ENCODE measurements around the gene SUPT5H. TPM values are rescaled to one million over a fixed set of nuclear protein-coding genes. Genes with fewer than 3 reads are reported as not detected.

SUPT5H gene
- total and polyA plus RNA-seq, 2 of the 4 experiments (the other 2 are of a cell fraction) = 75.3 to 116 TPM

GRCh38 chr19:39500543-39500942, 55.2 kb downstream of the SUPT5H start:
- peaks cover 45% of the 10 kb centered on the region for H3K27me3 ChIP-seq (ENCODE audit: control insufficient read depth, insufficient read depth, low read length)
- no peak overlapping the region for H2BK5ac ChIP-seq (ENCODE audit: low read depth, low read length, poor library complexity, severe bottlenecking)
- ChIA-PET POLR2A (ENCODE audit: unreplicated experiment) (no interaction called here), CTCF (interaction anchor here (0.6 kb wide), 1 partner anchor 32 kb away, joined by 3 read pairs; the partner anchor contains the start of gene EID2B)
- no peaks in the 10 kb centered on the region for H3K9me3 ChIP-seq (ENCODE audit: control insufficient read depth, insufficient read depth, low read length)
- H3K9me1 ChIP-seq (ENCODE audit: insufficient read depth, low read length) = no peaks in the 10 kb centered on the region; the same call in 1 of the 2 replicates
- dilution Hi-C loops (cut with HindIII; ENCODE audit: low sequenced_read_pairs, unreplicated experiment) = no loop called here
- no peak overlapping the region for H2AK9ac ChIP-seq (replicated peaks; ENCODE audit: low read depth, low read length, poor library complexity)
- no peak overlapping the region for H4K5ac ChIP-seq (ENCODE audit: low read depth, low read length)
- H2AK5ac ChIP-seq (ENCODE audit: low read depth, low read length) = no peak overlapping the region
- in situ Hi-C loops (cut with MboI; ENCODE audit: low sequenced_read_pairs) = no loop called here
- no peaks in the 10 kb centered on the region for H4K20me1 ChIP-seq (ENCODE audit: insufficient read depth, low read length)
- H3K9ac ChIP-seq (ENCODE audit: low read depth, low read length) = no peak overlapping the region
- no peak for TF ChIP-seq CHD1 (IDR thresholded peaks at IDR 0.05; ENCODE audit: low read depth, low read length)
- TF ChIP-seq POLR2A (IDR thresholded peaks at IDR 0.05; ENCODE audit: low read depth, low read length) = no peak
- TF ChIP-seq, protein P1, sequence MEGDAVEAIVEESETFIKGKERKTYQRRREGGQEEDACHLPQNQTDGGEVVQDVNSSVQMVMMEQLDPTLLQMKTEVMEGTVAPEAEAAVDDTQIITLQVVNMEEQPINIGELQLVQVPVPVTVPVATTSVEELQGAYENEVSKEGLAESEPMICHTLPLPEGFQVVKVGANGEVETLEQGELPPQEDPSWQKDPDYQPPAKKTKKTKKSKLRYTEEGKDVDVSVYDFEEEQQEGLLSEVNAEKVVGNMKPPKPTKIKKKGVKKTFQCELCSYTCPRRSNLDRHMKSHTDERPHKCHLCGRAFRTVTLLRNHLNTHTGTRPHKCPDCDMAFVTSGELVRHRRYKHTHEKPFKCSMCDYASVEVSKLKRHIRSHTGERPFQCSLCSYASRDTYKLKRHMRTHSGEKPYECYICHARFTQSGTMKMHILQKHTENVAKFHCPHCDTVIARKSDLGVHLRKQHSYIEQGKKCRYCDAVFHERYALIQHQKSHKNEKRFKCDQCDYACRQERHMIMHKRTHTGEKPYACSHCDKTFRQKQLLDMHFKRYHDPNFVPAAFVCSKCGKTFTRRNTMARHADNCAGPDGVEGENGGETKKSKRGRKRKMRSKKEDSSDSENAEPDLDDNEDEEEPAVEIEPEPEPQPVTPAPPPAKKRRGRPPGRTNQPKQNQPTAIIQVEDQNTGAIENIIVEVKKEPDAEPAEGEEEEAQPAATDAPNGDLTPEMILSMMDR (conservative IDR thresholded peaks at IDR 0.05; ENCODE audit: low read depth, low read length) = no peak
- TF ChIP-seq USF2 (IDR thresholded peaks at IDR 0.05; ENCODE audit: low read depth, low read length) = no peak
- TF ChIP-seq MXI1 (IDR thresholded peaks at IDR 0.05; ENCODE audit: borderline replicate concordance, low read depth, low read length) = no peak
- TF ChIP-seq RAD21 (IDR thresholded peaks at IDR 0.05; ENCODE audit: low read length) = no peak
- no peak for TF ChIP-seq MAFK (IDR thresholded peaks at IDR 0.05; ENCODE audit: low read depth, low read length)
- TF ChIP-seq, protein P2, sequence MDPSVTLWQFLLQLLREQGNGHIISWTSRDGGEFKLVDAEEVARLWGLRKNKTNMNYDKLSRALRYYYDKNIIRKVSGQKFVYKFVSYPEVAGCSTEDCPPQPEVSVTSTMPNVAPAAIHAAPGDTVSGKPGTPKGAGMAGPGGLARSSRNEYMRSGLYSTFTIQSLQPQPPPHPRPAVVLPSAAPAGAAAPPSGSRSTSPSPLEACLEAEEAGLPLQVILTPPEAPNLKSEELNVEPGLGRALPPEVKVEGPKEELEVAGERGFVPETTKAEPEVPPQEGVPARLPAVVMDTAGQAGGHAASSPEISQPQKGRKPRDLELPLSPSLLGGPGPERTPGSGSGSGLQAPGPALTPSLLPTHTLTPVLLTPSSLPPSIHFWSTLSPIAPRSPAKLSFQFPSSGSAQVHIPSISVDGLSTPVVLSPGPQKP (IDR thresholded peaks at IDR 0.05; ENCODE audit: borderline replicate concordance, low read depth, low read length) = no peak
- no peak for TF ChIP-seq FOS (IDR thresholded peaks at IDR 0.05; ENCODE audit: low read depth, low read length)
- TF ChIP-seq RCOR1 (IDR thresholded peaks at IDR 0.05; ENCODE audit: insufficient replicate concordance, low read length) = no peak
- no peak for TF ChIP-seq SMC3 (IDR thresholded peaks at IDR 0.05; ENCODE audit: low read depth, low read length)
- no peak overlapping the region for H3K4ac ChIP-seq (ENCODE audit: low read depth, low read length)
- no peak overlapping the region for H3K4me2 ChIP-seq (ENCODE audit: low read depth, low read length)
- no peak overlapping the region for H3K4me3 ChIP-seq (ENCODE audit: insufficient read depth, low read depth, low read length)
- H3K79me1 ChIP-seq (ENCODE audit: low read depth in 1 of 2, low read length in 2 of 2) = no peaks in the 10 kb centered on the region
- no peak overlapping the region for H2AFZ ChIP-seq (replicated peaks; ENCODE audit: low read length, poor library complexity)
- H3K14ac ChIP-seq (replicated peaks; ENCODE audit: low read depth, low read length) = no peak overlapping the region
- no TSS peak for BruUV-seq (replicated peaks)
- DNase-seq (no peak), ATAC-seq (ENCODE audit: low read depth) (no peak)
- no peak overlapping the region for H4K8ac ChIP-seq (ENCODE audit: low read depth in 2 of 2, low read length in 2 of 2)
- H4K91ac ChIP-seq (ENCODE audit: insufficient read depth, low read depth, low read length) = no peak overlapping the region
- no CpG with 5 or more reads among the region's 4 CpGs for WGBS, 2 experiments (ENCODE audit: extremely low coverage in 2 of 2, insufficient read length in 1 of 2)
- no peaks in the 10 kb centered on the region for H3K36me3 ChIP-seq (ENCODE audit: control insufficient read depth, insufficient read depth, low read length)
- intact Hi-C loops (cut with micrococcal nuclease) = no loop called here
- H2BK20ac ChIP-seq (ENCODE audit: low read depth, low read length) = no peak overlapping the region
- no peak overlapping the region for H3K23ac ChIP-seq (ENCODE audit: low read depth, low read length)
- no peak overlapping the region for H3K27ac ChIP-seq (ENCODE audit: insufficient read depth, low read length)
- H2BK15ac ChIP-seq (ENCODE audit: low read depth, low read length) = no peak overlapping the region
- H2BK120ac ChIP-seq (ENCODE audit: low read depth, low read length) = no peak overlapping the region
- H3K18ac ChIP-seq (ENCODE audit: low read depth, low read length) = no peak overlapping the region
- peaks cover 3% of the 10 kb centered on the region; the same call in 1 of the 2 replicates for H3K4me1 ChIP-seq (ENCODE audit: control insufficient read depth, insufficient read depth, low read length)
- H3K56ac ChIP-seq (ENCODE audit: extremely low read depth, insufficient read depth, low read length) = no peak overlapping the region
